Lower lobe of right lung (tissue), 2 donors: ENCODE measurements around the gene PIK3R4. TPM values are rescaled to one million over a fixed set of nuclear protein-coding genes. Genes with fewer than 3 reads are reported as not detected.

Source experiments
- ATAC-seq, 2 donors: fragments of 200-7000 bp; cut with Tn5 transposase; one replicate each; pipeline ENCODE4 v1.9.1; 2020 to 2022; ENCODE audit warnings: mild to moderate bottlenecking in 2 of 2, moderate library complexity in 2 of 2
- DNase-seq: peaks from one replicate; pipeline ENCODE4 v3.0.0-alpha.2; 2020
- H3K27ac ChIP-seq: fragments of 200-600 bp; one replicate; pipeline ENCODE4 v1.8.0; 2022
- H3K27me3 ChIP-seq: fragments of 200-600 bp; one replicate; pipeline ENCODE4 v1.8.0; 2022; ENCODE audit warnings: low read depth
- H3K36me3 ChIP-seq: fragments of 200-600 bp; one replicate; pipeline ENCODE4 v1.8.0; 2022; ENCODE audit warnings: mild to moderate bottlenecking
- H3K4me1 ChIP-seq: fragments of 200-600 bp; one replicate; pipeline ENCODE4 v1.8.0; 2022
- H3K4me3 ChIP-seq: fragments of 200-600 bp; one replicate; pipeline ENCODE4 v1.8.0; 2022; ENCODE audit warnings: mild to moderate bottlenecking
- H3K9me3 ChIP-seq: fragments of 200-600 bp; one replicate; pipeline ENCODE4 v1.8.0; 2022
- CTCF ChIP-seq: fragments of 200-600 bp; IDR thresholded peaks from one replicate; pipeline ENCODE4 v1.8.0; 2022; ENCODE audit warnings: antibody characterized with exemption, mild to moderate bottlenecking
- intact Hi-C: fragments of 100-400 bp; cut with DNase I; formaldehyde crosslinking; loops from one replicate; pipeline ENCODE4 v1.11.0; 2022
- total RNA-seq: library from RNA; stranded (reverse); fragmentation: NEBNext Ultra II Directional; extraction: Animal tissue kit (Norgen Biotek cat#: 25700); gene quantifications from one replicate; pipeline ENCODE4 v1.2.1, GENCODE V29; 2021
- donor health status: DM: no; HTN: yes; CAD: no; lungs with severe emphysema.

Gene PIK3R4
- total RNA-seq, 1 donor from 2014 or later: 26.3 TPM

GRCh38 chr3:130644628-130645253, 101.9 kb downstream of the PIK3R4 start:
- Histone ChIP-seq H3K27me3 (no peaks in the 10 kb centered on the region), H3K4me1 (no peaks in the 10 kb centered on the region), H3K4me3 (no peak overlapping the region), H3K9me3 (no peaks in the 10 kb centered on the region), H3K27ac (no peak overlapping the region), H3K36me3 (no peaks in the 10 kb centered on the region)
- intact Hi-C loops: no loop called here
- TF ChIP-seq CTCF: no peak
- ATAC-seq: no peak
- DNase-seq: no peak

- H3K27ac ChIP-seq: no peak overlapping the region
- DNase-seq: no peak
- no peak for ATAC-seq
- TF ChIP-seq CTCF: no peak
- H3K9me3 ChIP-seq: no peaks in the 10 kb centered on the region
- no peaks in the 10 kb centered on the region for H3K4me1 ChIP-seq
- intact Hi-C loops: no loop called here
- no peaks in the 10 kb centered on the region for H3K27me3 ChIP-seq
- no peak overlapping the region for H3K4me3 ChIP-seq
- H3K36me3 ChIP-seq: no peaks in the 10 kb centered on the region
Measured at GRCh38 chr3:130640027-130640426, 106.6 kb downstream of the PIK3R4 start.

- Histone ChIP-seq H3K27ac (no peak overlapping the region), H3K9me3 (no peaks in the 10 kb centered on the region), H3K4me3 (no peak overlapping the region), H3K36me3 (no peaks in the 10 kb centered on the region), H3K27me3 (no peaks in the 10 kb centered on the region), H3K4me1 (no peaks in the 10 kb centered on the region)
- DNase-seq: no peak
- intact Hi-C loops: no loop called here
- no peak for ATAC-seq
- TF ChIP-seq CTCF: no peak
Measured at GRCh38 chr3:130636480-130637234, 110.0 kb downstream of the PIK3R4 start.

GRCh38 chr3:130635978-130636377, 110.7 kb downstream of the PIK3R4 start:
- H3K27ac ChIP-seq: no peak overlapping the region
- ATAC-seq (no peak), DNase-seq (no peak)
- no peaks in the 10 kb centered on the region for H3K36me3 ChIP-seq
- no peaks in the 10 kb centered on the region for H3K9me3 ChIP-seq
- TF ChIP-seq CTCF: no peak
- no peak overlapping the region for H3K4me3 ChIP-seq
- H3K4me1 ChIP-seq: no peaks in the 10 kb centered on the region
- no peaks in the 10 kb centered on the region for H3K27me3 ChIP-seq
- intact Hi-C loops: no loop called here

GRCh38 chr3:130635285-130635684, 111.3 kb downstream of the PIK3R4 start:
- DNase-seq (no peak), ATAC-seq (no peak)
- Histone ChIP-seq H3K27me3 (no peaks in the 10 kb centered on the region), H3K27ac (no peak overlapping the region), H3K4me1 (no peaks in the 10 kb centered on the region), H3K9me3 (no peaks in the 10 kb centered on the region), H3K36me3 (no peaks in the 10 kb centered on the region), H3K4me3 (no peak overlapping the region)
- intact Hi-C loops: no loop called here
- no peak for TF ChIP-seq CTCF

Other genes with a start within 250 kb of the PIK3R4 start
- 12.8 TPM for gene COL6A6, start 229.7 kb downstream of the PIK3R4 start, total RNA-seq
- 128 TPM for gene ATP2C1, start 147.3 kb upstream of the PIK3R4 start, total RNA-seq